ENCODE results near the gene TADA1.
"Not testable (repeated sequence)": the region's sequence is repeated elsewhere in the genome, so short reads cannot be mapped to it uniquely, and the experiment has no call there.

TADA1 gene

DNA sequence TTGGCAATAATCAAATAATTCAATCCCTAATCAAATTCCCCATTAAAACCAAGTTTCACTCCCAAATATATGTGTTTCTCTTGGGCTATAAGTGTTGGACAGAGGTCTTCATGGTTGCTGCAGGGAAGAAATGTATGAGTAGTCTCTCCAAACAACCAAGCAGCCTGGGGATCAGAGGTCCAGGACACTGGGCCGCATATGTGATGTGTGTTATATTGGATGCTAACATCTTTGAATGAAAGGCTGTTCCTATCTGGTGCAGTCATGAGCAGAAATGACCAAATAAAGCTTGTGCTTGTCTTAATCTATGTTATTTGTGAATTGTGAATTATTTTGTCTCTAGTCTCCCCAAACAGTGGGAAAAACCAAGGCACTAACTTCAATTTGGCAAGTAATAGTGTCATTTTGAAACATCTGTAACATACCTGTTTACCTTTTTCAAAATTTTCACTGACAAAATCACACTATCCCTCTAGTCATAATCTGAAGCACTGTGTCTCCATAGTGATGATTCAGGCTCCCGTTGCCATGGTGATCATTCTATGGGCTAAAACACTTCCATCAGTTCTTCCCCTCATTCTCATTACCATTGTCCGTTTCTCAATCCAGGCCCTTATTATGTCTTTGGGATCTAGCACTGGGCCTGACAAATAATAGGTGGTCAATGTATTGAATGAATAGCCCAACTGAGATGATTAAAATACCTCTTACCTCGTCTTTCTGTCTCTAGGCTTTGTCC is 12.5 kb upstream of the TADA1 start:
- H3K27me3 ChIP-seq (ENCODE audit: insufficient read depth, low read length) = peaks cover 21% of the 10 kb centered on the region
- no peak overlapping the region for H3K4me3 ChIP-seq (ENCODE audit: low read length)
- H3K4me1 ChIP-seq (ENCODE audit: insufficient read depth, low read length) = no peaks in the 10 kb centered on the region
- no peak overlapping the region for H3K9ac ChIP-seq (ENCODE audit: low read depth, low read length)
- H3K36me3 ChIP-seq (ENCODE audit: insufficient read depth, low read depth, low read length) = no peaks in the 10 kb centered on the region
- H3K9me3 ChIP-seq (ENCODE audit: insufficient read depth, low read depth, low read length) = no peaks in the 10 kb centered on the region
- H3K27ac ChIP-seq (ENCODE audit: low read length) = no peak overlapping the region

DNA sequence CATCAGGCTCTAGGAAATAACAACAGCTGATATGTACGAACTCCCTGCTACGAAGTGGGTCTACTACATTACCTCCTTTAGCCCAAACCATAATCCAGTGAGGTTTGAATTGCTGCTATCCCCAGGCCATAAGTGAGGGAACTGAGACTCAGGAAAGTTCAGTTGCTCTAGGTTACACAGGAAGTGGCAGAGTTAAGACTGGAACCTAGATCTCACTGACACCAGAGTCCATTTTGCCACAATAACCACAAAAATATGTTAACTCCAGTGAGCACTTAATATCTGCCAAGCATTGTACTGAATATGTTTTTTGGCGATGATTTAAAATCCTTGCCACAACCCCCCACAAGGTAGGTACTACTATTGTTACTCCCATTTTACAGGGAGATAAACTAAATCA is 8.9 kb upstream of the TADA1 start:
- Histone ChIP-seq H3K27ac (ENCODE audit: low read length) (no peak overlapping the region), H3K4me3 (ENCODE audit: low read length) (no peak overlapping the region), H3K9ac (ENCODE audit: low read depth, low read length) (no peak overlapping the region), H3K36me3 (ENCODE audit: insufficient read depth, low read depth, low read length) (no peaks in the 10 kb centered on the region), H3K9me3 (ENCODE audit: insufficient read depth, low read depth, low read length) (no peaks in the 10 kb centered on the region), H3K4me1 (ENCODE audit: insufficient read depth, low read length) (no peaks in the 10 kb centered on the region), H3K27me3 (ENCODE audit: insufficient read depth, low read length) (peaks cover 35% of the 10 kb centered on the region)

DNA sequence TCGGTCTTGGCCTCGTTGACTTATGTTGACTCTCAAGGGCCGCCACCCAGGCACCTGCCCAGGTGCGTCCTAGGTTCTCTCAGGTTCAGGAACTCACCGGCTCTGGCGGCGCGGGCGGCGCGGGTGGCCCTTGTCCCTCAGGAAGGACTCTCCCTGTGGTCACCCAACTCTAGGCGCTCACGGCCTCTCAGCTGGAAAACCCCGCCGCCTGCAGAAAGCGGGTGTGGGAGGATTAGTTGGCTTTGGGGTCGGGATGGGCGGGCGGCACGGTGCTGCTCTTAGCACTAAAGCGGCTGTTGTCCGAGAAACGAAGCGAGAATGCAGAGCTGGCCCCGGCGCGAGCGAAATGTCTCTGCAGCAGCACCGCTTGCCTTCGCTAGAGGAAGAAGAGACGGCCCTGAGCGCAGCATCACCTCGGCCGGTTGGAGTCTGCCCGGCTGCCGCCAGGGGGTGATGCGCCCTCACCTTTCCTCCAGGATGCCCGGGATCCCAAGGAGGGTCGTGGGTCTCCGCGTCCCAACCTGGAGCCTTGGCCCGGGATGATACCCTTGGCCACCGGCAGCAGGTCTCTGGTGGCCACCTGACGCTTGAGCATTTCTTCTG is 8.1 kb upstream of the TADA1 start:
- H3K27ac ChIP-seq (ENCODE audit: low read length) = no peak overlapping the region
- no peaks in the 10 kb centered on the region for H3K4me1 ChIP-seq (ENCODE audit: insufficient read depth, low read length)
- H3K36me3 ChIP-seq (ENCODE audit: insufficient read depth, low read depth, low read length) = no peaks in the 10 kb centered on the region
- H3K9me3 ChIP-seq (ENCODE audit: insufficient read depth, low read depth, low read length) = no peaks in the 10 kb centered on the region
- peaks cover 35% of the 10 kb centered on the region for H3K27me3 ChIP-seq (ENCODE audit: insufficient read depth, low read length)
- H3K4me3 ChIP-seq (ENCODE audit: low read length) = peak overlapping the region; percentile 49; the same call in 1 of the 2 replicates
- no peak overlapping the region for H3K9ac ChIP-seq (ENCODE audit: low read depth, low read length)

DNA sequence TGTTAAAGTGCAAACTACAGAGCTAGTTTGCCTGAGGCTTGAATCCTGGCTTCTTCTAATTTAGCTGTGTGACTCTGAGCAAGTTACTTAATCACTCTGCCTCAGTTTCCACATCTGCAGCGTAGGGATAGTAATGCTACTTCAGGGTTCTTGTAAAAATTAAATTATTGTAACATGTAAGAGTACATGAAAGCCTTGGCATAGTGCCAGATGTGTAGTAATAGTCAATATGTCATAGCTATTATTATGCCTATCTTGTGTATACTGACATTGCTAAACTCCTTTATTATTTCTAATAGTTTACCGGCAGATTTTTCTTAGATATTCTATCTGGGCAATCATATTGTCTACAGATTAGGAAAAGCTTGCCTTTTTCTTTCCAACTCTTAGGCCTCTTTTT is 6.8 kb upstream of the TADA1 start:
- Histone ChIP-seq H3K4me3 (ENCODE audit: low read length) (no peak overlapping the region), H3K27ac (ENCODE audit: low read length) (no peak overlapping the region), H3K36me3 (ENCODE audit: insufficient read depth, low read depth, low read length) (no peaks in the 10 kb centered on the region), H3K9ac (ENCODE audit: low read depth, low read length) (no peak overlapping the region), H3K9me3 (ENCODE audit: insufficient read depth, low read depth, low read length) (no peaks in the 10 kb centered on the region), H3K27me3 (ENCODE audit: insufficient read depth, low read length) (peaks cover 35% of the 10 kb centered on the region), H3K4me1 (ENCODE audit: insufficient read depth, low read length) (no peaks in the 10 kb centered on the region)

DNA sequence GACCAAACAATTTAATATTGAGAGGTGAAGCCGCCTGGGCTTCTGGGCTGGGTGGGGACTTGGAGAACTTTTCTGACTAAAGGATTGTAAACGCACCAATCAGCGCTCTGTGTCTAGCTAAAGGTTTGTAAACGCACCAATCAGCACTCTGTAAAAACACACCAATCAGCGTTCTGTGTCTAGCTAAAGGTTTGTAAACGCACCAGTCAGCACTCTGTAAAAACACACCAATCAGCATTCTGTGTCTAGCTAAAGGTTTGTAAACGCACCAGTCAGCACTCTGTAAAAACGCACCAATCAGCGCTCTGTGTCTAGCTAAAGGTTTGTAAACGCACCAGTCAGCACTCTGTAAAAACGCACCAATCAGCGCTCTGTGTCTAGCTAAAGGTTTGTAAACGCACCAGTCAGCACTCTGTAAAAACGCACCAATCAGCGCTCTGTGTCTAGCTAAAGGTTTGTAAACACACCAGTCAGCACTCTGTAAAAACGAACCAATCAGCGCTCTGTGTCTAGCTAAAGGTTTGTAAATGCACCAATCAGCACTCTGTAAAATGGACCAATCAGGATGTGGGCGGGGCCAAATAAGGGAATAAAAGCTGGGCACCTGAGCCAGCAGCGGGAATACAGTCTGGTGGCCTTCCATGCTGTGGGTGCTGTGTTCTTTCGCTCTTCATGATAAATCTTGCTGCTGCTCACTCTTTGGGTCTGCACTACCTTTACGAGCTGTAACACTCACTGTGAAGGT is 2.3 kb upstream of the TADA1 start:
- H3K27me3 ChIP-seq (ENCODE audit: insufficient read depth, low read length) = peaks cover 12% of the 10 kb centered on the region

DNA sequence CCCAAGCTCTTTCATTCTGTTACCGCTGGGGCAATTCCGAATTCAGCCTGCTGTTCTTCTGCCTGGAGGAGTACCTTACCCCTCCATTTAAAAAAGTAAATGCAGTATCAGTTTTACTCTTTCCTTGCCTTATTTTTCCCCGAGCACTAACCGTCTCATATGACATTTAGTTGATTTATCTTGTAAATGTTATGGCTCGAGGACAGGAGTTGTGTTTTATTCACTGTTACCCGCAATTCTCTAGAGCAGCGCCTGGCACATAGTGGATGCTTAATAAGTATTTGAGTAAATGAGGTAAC is 425 bp upstream of the TADA1 start:
- Histone ChIP-seq H3K4me1 (ENCODE audit: insufficient read depth, low read length) (peaks cover 8% of the 10 kb centered on the region; the same call in 1 of the 2 replicates), H3K27ac (ENCODE audit: low read length) (no peak overlapping the region), H3K4me3 (ENCODE audit: low read length) (peak overlapping the region; percentile 66)

More for the DNA sequence above, 2.3 kb upstream of the TADA1 start:
- H3K36me3 ChIP-seq (ENCODE audit: insufficient read depth, low read depth, low read length); H3K4me1 ChIP-seq (ENCODE audit: insufficient read depth, low read length); H3K9me3 ChIP-seq (ENCODE audit: insufficient read depth, low read depth, low read length); H3K27ac ChIP-seq (ENCODE audit: low read length); H3K4me3 ChIP-seq (ENCODE audit: low read length); H3K9ac ChIP-seq (ENCODE audit: low read depth, low read length): not testable (repeated sequence)

DNA sequence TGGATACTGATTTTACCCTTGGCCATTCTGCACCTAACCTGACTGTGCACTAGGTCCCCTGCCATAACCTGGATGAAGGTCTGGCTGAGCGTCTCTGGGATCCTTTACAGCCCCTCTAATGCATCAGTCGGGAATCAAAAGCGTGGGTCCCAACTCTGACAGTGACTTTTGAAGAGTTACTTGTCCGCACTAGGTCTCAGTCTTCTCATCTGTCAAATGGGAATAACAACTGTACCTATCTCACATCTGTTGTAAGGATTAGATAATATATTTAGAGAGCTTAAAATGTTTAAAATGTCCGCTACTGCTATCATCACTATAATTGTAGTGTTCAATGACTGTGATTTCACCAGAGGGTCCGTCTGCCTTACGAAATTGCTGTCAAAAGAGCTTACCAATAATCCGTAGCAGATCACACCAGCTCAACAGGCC is 746 bp downstream of the TADA1 start:
- Histone ChIP-seq H3K9ac (ENCODE audit: low read depth, low read length) (peak overlapping the region; percentile 91), H3K4me1 (ENCODE audit: insufficient read depth, low read length) (peaks cover 8% of the 10 kb centered on the region; the same call in 1 of the 2 replicates), H3K36me3 (ENCODE audit: insufficient read depth, low read depth, low read length) (peaks cover 3% of the 10 kb centered on the region; the same call in 1 of the 2 replicates), H3K27me3 (ENCODE audit: insufficient read depth, low read length) (no peaks in the 10 kb centered on the region), H3K4me3 (ENCODE audit: low read length) (peak overlapping the region; percentile 95), H3K9me3 (ENCODE audit: insufficient read depth, low read depth, low read length) (no peaks in the 10 kb centered on the region), H3K27ac (ENCODE audit: low read length) (peak overlapping the region; percentile 71)

More for the DNA sequence above, 425 bp upstream of the TADA1 start:
- H3K9me3 ChIP-seq (ENCODE audit: insufficient read depth, low read depth, low read length) = no peaks in the 10 kb centered on the region
- H3K9ac ChIP-seq (ENCODE audit: low read depth, low read length) = peak overlapping the region; percentile 43; the same call in 1 of the 2 replicates
- H3K27me3 ChIP-seq (ENCODE audit: insufficient read depth, low read length) = no peaks in the 10 kb centered on the region
- H3K36me3 ChIP-seq (ENCODE audit: insufficient read depth, low read depth, low read length) = peaks cover 3% of the 10 kb centered on the region; the same call in 1 of the 2 replicates

DNA sequence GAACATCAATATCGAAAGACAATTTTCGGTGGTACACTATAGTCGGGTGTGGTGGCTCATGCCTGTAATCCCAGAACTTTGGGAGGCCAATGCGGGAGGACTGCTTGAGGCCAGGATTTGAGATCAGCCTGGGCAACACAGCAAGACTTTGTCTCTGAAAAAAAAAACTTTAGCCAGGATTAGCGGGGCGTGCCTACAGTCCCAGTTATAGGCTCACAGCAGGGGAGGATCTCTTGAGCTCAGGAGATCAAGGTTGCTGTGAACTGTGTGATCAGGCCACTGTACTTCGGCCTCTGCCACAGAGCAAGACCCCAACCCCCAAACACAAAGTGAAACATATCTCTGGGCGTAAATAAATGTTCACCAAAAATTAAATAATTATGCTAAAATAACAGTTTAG is 1.6 kb downstream of the TADA1 start:
- Histone ChIP-seq H3K4me3 (ENCODE audit: low read length) (no peak overlapping the region), H3K4me1 (ENCODE audit: insufficient read depth, low read length) (peaks cover 8% of the 10 kb centered on the region; the same call in 1 of the 2 replicates), H3K27ac (ENCODE audit: low read length) (no peak overlapping the region), H3K9me3 (ENCODE audit: insufficient read depth, low read depth, low read length) (no peaks in the 10 kb centered on the region), H3K36me3 (ENCODE audit: insufficient read depth, low read depth, low read length) (peaks cover 3% of the 10 kb centered on the region; the same call in 1 of the 2 replicates), H3K27me3 (ENCODE audit: insufficient read depth, low read length) (no peaks in the 10 kb centered on the region), H3K9ac (ENCODE audit: low read depth, low read length) (no peak overlapping the region)

DNA sequence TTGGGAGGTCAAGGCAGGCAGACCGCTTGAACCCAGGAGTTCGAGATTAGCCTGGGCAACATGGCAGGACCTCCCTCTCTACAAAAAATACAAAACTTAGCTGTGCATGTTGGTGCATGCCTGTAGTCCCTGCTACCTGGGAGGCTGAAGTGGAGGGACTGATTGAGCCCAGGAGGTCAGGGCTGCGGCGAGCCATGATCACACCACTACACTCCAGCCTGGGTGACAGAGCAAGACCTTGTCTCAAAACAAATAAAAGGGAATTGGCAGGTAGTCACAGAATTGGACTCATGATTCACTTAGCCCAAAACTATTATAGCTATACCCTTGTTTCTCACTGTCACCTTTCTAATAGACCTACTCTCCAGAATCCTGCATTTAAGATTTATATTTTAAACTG is 5.5 kb downstream of the TADA1 start:
- H3K4me1 ChIP-seq (ENCODE audit: insufficient read depth, low read length) = 0 out of 2 replicates have a peak, but pooled peaks cover 4% of the 10 kb centered on the region
- H3K4me3 ChIP-seq (ENCODE audit: low read length) = no peak overlapping the region
- H3K9me3 ChIP-seq (ENCODE audit: insufficient read depth, low read depth, low read length) = no peaks in the 10 kb centered on the region
- H3K36me3 ChIP-seq (ENCODE audit: insufficient read depth, low read depth, low read length) = peaks cover 34% of the 10 kb centered on the region
- no peaks in the 10 kb centered on the region for H3K27me3 ChIP-seq (ENCODE audit: insufficient read depth, low read length)
- no peak overlapping the region for H3K9ac ChIP-seq (ENCODE audit: low read depth, low read length)
- H3K27ac ChIP-seq (ENCODE audit: low read length) = no peak overlapping the region

DNA sequence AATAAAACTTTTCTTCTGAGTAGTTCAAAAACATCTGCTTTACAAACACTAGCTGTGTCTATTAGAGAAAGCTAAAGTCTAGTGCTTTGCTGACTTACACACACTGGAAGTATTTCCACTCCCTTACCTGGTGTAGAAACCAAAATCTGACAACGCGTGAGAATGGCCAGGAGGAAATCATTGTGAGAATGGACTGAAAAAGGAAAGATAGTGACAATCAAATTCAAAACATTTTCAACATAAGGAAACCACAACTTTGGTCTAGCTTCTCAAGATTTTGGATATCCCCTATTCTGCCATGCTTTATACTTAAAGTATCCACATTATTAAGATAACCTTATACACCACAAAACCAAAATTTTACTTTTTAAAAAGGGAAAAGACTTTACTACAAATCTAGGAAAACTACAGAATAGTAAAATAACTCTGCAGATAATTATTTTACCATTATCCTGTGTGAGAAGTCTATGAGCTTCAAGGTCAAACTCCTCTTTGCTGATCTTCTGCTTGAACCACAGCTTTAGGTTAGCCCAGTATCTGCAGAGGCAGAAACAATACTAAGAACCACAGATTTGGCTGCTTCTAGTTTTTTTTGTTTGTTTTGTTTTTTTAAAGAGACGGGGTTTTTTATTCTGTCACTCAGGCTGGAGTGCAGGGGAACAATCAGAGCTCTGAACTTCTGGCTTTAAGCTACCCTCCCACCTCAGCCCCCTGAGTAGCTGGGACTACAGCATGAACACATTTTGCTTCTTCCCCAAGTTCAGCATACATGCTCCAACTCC is 6.6 kb downstream of the TADA1 start:
- Histone ChIP-seq H3K27ac (ENCODE audit: low read length) (no peak overlapping the region), H3K4me3 (ENCODE audit: low read length) (no peak overlapping the region), H3K27me3 (ENCODE audit: insufficient read depth, low read length) (no peaks in the 10 kb centered on the region), H3K9ac (ENCODE audit: low read depth, low read length) (no peak overlapping the region), H3K36me3 (ENCODE audit: insufficient read depth, low read depth, low read length) (peaks cover 42% of the 10 kb centered on the region), H3K9me3 (ENCODE audit: insufficient read depth, low read depth, low read length) (no peaks in the 10 kb centered on the region), H3K4me1 (ENCODE audit: insufficient read depth, low read length) (no peaks in the 10 kb centered on the region)

DNA sequence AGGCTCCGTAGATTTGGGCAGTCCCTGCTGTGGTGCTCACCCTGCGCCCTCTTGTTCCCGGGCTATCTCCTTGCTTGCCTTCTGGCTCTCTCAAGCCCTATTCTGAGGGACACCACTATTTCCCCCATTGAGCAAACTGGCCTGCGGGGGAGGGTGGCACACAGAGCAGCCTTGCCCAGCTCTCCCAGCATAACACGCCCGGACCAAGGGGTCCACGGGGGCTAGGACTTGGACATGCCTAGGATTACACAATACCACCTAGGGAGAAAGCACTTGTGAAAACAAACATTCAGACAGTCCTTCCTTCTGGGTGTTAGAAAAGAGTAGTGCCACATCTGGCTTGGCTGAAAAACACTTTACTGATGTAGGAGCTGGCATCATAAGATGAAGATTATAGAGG is 7.4 kb downstream of the TADA1 start:
- Histone ChIP-seq H3K36me3 (ENCODE audit: insufficient read depth, low read depth, low read length) (peaks cover 51% of the 10 kb centered on the region), H3K9ac (ENCODE audit: low read depth, low read length) (no peak overlapping the region), H3K27me3 (ENCODE audit: insufficient read depth, low read length) (no peaks in the 10 kb centered on the region), H3K9me3 (ENCODE audit: insufficient read depth, low read depth, low read length) (no peaks in the 10 kb centered on the region), H3K4me1 (ENCODE audit: insufficient read depth, low read length) (no peaks in the 10 kb centered on the region), H3K4me3 (ENCODE audit: low read length) (no peak overlapping the region), H3K27ac (ENCODE audit: low read length) (no peak overlapping the region)
